Sigmoid colon (tissue), 4 donors: ENCODE results near the gene KCNF1.

ENCODE experiments used
- CTCF ChIP-seq, 4 experiments: fragments of 450-650 bp in 3 of 4; fragments of 200-600 bp in 1 of 4; IDR thresholded peaks; one replicate each; pipeline ENCODE4 v1.5.1; 2016 to 2019; ENCODE audit warnings: antibody characterized with exemption in 4 of 4, mild to moderate bottlenecking in 3 of 4, moderate library complexity in 2 of 4
- POLR2A ChIP-seq, 2 donors: fragments of 450-650 bp; IDR thresholded peaks; one replicate each; pipeline ENCODE4 v1.6.1; 2016; ENCODE audit warnings: antibody characterized with exemption in 2 of 2, mild to moderate bottlenecking in 2 of 2, moderate library complexity in 2 of 2
- POLR2AphosphoS5 ChIP-seq, 4 donors: sonication (generic); formaldehyde crosslinking; IDR thresholded peaks; one replicate each; pipeline ENCODE4 v1.6.1; 2017; ENCODE audit warnings: antibody characterized with exemption in 4 of 4

- TF ChIP-seq POLR2A (IDR thresholded peaks at IDR 0.05): no peak
- no peak for TF ChIP-seq CTCF (IDR thresholded peaks at IDR 0.05)
- no peak for TF ChIP-seq POLR2AphosphoS5 (IDR thresholded peaks at IDR 0.05)
Measured at GRCh38 chr2:10879624-10880585, 31.8 kb upstream of the KCNF1 start.
